CD4-positive, alpha-beta T cell treated with Interferon gamma for 1 hour (primary cell): Measurements from ENCODE around the gene SERPINB13.
"Not testable (repeated sequence)": the region's sequence is repeated elsewhere in the genome, so short reads cannot be mapped to it uniquely, and the experiment has no call there.

Experiments
- DNase-seq: peaks from one replicate; pipeline ENCODE4 v3.0.0-alpha.2; 2020

The SERPINB13 gene

GRCh38 chr18:63590966-63591695, 4.0 kb downstream of the SERPINB13 start:
- no peak for DNase-seq

DNA sequence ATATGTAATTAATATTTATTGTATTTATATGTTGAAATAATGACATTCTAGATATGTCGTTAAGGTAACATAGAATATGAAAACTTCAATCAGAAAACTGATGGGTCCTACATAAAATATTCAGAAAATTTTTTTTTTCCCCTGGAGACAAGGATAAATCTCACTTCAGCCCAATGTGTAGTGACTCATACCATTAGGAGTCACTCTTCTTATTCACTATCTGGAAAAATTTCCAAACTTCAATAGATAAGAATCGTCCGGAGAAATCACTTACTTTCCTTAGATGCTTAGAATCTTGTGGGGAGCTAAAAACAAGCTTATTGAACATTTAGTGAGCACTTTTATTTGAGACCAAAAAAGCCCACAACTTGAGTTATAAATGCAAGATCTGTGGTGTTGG, 4.6 kb downstream of the SERPINB13 start:
- DNase-seq: no peak

GRCh38 chr18:63592471-63592870, 5.3 kb downstream of the SERPINB13 start:
- DNase-seq: no peak

DNA sequence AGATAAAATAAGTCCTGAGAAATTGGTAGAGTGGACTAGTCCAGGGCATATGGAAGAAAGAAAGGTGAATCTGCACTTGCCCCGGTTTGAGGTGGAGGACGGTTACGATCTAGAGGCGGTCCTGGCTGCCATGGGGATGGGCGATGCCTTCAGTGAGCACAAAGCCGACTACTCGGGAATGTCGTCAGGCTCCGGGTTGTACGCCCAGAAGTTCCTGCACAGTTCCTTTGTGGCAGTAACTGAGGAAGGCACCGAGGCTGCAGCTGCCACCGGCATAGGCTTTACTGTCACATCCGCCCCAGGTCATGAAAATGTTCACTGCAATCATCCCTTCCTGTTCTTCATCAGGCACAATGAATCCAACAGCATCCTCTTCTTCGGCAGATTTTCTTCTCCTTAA, 9.8 kb downstream of the SERPINB13 start:
- no peak for DNase-seq

DNA sequence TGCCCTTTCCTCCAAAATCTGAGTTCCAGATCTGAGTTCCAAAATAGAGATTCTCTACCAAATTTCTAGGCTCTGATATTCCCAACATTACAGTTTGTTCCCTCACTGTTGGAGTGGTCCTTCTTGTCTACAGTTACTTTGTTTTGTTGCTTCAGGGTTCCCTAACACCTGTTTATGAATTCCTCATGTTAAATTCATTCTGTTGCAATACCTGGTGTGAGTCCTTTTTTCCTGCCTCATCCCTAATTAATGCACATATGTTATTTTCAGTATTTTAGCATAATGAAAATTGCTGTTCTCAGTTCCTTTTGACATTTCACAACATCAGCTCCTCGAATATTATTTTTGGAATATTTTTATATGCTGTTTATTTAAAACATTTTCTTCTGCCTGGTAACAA, 16.2 kb downstream of the SERPINB13 start:
- no peak for DNase-seq

GRCh38 chr18:63603772-63604171, 16.6 kb downstream of the SERPINB13 start:
- no peak for DNase-seq

DNA sequence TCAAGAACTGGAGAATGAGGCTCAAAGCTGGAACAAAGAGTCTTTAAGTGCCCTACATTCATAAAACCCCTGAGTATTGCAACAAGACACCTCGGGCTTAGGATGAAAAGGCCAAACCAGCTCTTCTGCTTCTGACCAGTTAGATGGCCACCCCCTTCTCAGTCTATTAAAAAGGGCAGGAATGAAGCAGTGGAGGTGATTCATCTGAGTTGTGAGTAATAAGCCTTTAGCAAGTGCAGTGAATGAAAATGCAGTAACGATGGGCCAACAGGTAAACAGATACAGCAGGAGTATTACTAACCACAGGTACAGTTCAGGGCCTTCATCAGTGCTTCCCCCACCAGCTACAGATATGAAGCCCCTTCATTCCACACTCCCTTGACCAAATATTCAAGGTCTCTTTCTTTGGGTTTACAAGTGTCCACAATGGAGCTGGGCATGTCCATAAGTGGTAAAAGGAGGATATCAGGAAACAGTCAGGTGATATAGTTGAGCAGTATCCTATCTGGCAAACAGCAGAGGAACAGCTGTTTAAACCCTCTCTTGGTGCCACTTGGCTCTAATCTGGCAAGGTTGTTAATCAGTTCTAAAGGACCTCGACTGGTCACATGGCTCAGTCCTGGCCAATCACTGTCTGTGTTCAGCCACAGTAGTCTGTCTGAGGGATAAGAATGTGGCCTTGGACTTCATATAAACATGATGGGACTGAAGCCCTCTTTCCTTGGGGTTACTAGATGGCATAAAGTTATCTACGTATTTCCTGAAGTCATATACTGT, 17.8 kb downstream of the SERPINB13 start:
- DNase-seq: no peak

- no peak for DNase-seq
Measured at GRCh38 chr18:63606526-63606925, 19.4 kb downstream of the SERPINB13 start.

- DNase-seq: no peak
Measured at GRCh38 chr18:63613420-63613819, 26.3 kb downstream of the SERPINB13 start.

DNA sequence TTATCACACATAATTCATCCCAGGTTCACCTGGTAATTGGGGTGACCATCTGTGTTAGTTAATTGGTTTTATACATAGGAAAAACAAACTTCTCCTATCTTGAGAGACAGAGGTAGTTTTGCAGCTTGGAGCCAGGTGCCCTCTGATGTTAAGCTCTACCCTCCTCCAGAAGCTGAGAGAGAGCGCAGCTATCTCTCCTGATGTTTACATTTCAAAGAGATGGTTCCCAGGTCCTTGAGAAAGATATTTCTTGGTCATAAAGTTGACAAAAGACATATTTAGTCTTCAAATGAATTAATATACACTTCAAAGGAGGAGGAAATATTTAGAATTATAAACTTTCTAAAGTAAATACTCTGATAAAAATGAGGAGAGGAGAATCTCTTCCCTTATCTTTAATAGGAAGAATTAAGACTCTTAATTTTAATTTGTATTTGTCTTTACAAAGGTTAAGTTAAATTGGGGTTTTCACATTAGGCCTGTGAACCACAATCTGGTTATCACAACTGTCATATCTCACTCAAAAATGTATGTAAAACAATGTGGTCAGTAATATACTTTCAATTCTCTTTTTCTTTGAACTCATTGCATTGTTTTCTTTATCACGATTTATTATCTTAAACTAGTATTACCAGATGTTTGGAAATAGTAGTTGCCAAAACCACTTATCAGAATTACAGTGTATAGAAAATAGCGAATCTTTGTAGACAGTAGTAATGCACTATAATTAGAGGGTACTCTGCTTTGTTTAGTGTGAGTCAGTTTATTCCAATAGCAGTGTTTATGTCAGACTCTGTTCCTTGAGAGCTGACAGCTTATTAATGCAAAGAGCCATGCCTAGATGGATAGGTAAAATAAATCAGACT, 30.1 kb downstream of the SERPINB13 start:
- no peak for DNase-seq

GRCh38 chr18:63617915-63618234, 30.7 kb downstream of the SERPINB13 start:
- DNase-seq: no peak

DNA sequence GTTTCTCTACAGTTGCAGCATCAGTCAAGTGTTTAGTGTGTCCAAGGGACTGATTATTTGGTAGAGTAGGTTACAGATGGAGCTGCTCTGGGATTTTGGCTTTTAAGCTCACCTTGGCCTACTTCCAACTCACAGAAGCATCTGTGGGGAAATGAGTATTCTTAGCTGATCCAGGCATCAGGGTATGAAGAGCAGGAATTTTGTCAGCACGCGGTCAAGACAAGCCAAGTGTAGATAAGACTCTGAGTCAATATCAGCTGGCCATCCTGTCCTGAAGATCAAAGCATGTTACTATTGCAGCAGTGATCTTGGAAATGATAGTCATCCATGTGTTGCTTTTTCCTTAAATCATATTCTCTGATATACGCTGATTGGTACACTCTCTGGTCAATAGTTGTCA, 32.5 kb downstream of the SERPINB13 start:
- DNase-seq: no peak

GRCh38 chr18:63624863-63625262, 37.7 kb downstream of the SERPINB13 start:
- DNase-seq: no peak

DNA sequence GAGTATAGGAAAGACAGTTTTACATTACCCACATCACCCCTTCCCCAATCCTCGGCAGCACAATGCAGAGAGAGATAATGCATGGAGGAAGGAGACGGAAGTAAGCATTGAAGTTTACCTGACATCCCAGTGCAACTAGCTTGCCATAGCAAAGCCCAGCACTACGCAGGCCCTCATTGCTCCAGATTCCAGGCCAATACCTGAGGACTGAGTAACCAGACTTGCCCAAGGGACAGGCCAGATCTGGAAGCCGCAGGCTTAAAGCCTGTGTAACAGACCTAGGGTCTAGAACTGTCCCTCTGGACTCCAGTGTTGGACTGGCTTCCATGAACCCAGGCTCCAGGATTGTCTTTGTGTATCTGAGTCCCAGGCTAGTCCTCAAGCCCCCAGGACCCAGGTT, 39.3 kb downstream of the SERPINB13 start:
- DNase-seq: no peak

DNA sequence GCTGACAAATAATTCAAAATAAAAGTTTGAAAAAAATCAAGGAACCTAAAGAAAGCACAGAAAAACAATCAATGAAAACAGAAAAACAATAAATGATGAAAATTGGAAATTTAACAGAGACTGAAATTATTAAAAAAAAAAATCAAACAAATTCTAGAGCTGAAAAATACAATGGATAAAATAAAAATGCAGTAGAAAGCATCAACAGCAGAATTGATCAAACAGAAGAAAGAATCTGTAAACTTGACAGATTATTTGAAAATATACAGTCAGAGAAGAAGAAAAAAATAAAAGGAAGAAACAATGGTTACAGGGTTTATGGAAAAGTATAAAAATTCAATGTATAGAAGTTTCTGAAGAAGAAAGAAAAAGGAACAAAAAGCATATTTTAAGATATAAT, 40.7 kb downstream of the SERPINB13 start:
- DNase-seq: no peak

- DNase-seq: no peak
Measured at GRCh38 chr18:63637703-63638102, 50.6 kb downstream of the SERPINB13 start.

- not testable (repeated sequence) for DNase-seq
Measured at GRCh38 chr18:63641157-63641680, 54.1 kb downstream of the SERPINB13 start.

GRCh38 chr18:63642668-63643356, 55.7 kb downstream of the SERPINB13 start:
- DNase-seq: not testable (repeated sequence)

DNA sequence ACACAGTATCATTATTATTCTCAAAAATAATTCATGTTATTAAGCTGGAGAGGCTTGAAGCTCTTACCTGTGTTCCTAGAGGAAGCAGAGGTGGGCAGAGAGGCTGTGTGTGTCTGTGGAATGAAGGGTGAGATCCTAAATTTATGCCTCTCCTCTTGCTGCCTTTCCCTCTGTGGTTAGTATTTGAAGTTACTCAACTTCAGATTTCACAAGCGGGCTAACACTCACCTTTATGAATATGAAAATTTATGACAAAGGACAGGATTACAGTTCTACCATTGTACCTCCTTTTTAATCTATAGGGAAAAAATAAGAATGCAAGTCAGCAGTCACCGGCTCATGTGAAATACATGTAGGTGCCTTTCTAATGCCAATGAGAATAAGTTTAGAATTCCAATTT, 57.0 kb downstream of the SERPINB13 start, which contains the start of gene SERPINB4:
Gene SERPINB4 (minus strand): TSS at position 115 of the 400 bp plus-strand sequence. CDS start 679 bp downstream, outside the sequence.
- DNase-seq: not testable (repeated sequence)

DNA sequence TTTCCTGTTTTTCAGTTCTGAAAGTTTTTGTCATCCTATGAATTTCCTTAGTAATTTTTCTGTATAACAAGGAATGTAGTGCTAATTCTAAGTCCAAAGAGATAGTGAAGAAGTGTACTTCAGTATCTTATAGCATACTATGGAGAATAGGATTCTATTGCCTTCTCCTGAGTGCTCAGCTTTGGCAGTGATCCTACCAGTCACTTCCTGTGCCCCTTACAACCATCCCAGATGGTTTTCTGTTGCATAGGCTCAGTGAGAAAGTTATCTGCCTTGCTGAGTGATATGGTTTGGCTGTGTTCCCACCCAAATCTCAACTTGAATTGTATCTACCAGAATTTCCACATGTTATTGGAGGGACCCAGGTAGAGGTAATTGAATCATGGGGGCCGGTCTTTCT, 57.6 kb downstream of the SERPINB13 start:
- not testable (repeated sequence) for DNase-seq

DNA sequence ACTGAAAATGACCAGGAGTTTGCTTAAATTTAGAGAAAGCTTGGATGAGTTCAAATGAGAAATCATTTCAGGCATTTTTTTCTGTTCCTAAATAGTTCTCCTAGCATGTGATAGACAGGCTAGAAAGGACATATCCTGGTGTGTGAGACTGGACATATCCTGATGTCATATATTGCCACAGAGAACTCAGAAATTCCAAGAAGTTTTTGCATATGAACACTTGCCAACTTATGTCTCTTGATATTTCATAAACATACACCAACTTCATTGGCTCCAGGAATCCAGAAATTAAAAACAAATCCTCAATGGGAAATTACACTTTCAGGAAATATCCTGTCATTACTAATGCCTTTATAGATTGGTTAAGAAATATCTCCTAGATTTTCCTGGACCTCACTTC, 59.8 kb downstream of the SERPINB13 start:
- no peak for DNase-seq

GRCh38 chr18:63648241-63648640, 61.1 kb downstream of the SERPINB13 start:
- no peak for DNase-seq
